Ovary (tissue), 3 donors: ENCODE results near the gene CTNNBL1.

Source experiments
- CTCF ChIP-seq, 3 donors: fragments of 450-650 bp in 2 of 3; fragments of 200-600 bp in 1 of 3; IDR thresholded peaks; one replicate each; pipeline versions ENCODE4 v1.5.1 to v1.8.0; 2016 to 2022; ENCODE audit warnings: antibody characterized with exemption in 3 of 3, mild to moderate bottlenecking in 1 of 3
- EP300 ChIP-seq: sonication (generic); formaldehyde crosslinking; IDR thresholded peaks from one replicate; pipeline ENCODE4 v1.6.1; 2017; ENCODE audit warnings: antibody characterized with exemption
- POLR2A ChIP-seq: fragments of 450-650 bp; IDR thresholded peaks from one replicate; pipeline ENCODE4 v1.6.1; 2017; ENCODE audit warnings: antibody characterized with exemption, mild to moderate bottlenecking, moderate library complexity
- donor health status: DM: no; HTN: no; CAD: no.

- TF ChIP-seq CTCF (IDR thresholded peaks at IDR 0.05): no peak
- TF ChIP-seq POLR2A: no peak
- TF ChIP-seq EP300: no peak
Observed at GRCh38 chr20:37796733-37797132, 102.9 kb downstream of the CTNNBL1 start.
